ENCODE measurements around the gene WFDC12.
"Not testable (repeated sequence)": the region's sequence is repeated elsewhere in the genome, so short reads cannot be mapped to it uniquely, and the experiment has no call there.

The WFDC12 gene, protein sequence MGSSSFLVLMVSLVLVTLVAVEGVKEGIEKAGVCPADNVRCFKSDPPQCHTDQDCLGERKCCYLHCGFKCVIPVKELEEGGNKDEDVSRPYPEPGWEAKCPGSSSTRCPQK

DNA sequence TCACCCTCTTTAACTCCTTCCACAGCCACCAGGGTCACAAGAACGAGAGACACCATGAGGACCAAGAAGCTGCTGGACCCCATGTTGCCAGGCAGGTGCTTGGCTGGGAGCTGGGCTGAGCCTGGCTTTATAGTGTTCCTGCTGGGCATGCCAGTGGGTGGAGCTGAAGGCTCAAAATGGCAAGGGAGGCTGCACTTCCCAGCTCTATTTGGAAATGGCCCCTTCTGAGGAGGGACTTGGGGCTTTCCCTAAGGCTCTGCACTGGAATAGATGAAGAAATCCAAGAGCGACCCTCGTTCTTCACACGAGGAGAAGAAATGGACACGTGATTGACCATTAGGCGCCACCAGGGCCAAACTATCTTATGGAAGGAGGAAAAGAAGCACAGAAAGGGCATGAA, at the start of gene WFDC12:
WFDC12 (minus strand) TSS at position 101 of the 400 bp plus-strand sequence; CDS start at position 83, 18 bp downstream.
- DNase-seq: no peak

DNA sequence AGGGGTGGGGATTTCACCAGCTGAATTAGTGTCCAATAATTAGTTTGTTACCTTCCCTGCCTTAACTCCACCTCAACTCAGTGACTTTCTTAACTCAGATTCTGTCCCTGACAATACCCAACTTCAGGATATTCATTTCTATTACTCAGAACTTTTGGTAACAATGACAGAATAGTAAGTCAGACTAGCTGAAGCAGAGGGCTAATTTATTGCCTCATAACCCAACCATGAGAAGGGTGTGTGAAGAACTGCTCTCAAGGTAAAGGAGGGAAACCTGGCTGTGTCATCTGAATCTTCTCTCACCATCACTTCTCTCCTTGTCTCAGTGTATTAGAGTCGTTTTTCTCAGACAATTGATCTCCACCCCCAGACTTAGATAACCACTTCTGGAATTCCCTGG, 49.3 kb upstream of the WFDC12 start:
- DNase-seq: no peak

DNA sequence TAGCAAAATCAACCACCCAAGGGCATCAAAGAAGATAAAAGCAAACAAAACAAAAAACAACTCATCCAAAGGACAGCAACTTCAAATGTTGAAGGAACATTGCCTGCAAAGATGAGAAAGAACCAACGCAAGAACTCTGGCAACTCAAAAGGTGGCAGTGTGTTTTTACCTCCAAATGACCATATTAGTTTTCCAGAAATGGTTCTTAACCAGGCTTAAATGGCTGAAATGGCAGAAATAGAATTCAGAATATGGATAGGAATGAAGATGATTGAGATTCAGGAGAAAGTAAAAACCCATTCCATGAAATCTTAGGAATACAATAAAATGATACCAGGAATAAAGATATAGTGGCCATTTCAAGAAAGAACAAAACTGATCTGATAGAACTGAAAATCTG, 40.6 kb upstream of the WFDC12 start:
- no peak for DNase-seq

DNA sequence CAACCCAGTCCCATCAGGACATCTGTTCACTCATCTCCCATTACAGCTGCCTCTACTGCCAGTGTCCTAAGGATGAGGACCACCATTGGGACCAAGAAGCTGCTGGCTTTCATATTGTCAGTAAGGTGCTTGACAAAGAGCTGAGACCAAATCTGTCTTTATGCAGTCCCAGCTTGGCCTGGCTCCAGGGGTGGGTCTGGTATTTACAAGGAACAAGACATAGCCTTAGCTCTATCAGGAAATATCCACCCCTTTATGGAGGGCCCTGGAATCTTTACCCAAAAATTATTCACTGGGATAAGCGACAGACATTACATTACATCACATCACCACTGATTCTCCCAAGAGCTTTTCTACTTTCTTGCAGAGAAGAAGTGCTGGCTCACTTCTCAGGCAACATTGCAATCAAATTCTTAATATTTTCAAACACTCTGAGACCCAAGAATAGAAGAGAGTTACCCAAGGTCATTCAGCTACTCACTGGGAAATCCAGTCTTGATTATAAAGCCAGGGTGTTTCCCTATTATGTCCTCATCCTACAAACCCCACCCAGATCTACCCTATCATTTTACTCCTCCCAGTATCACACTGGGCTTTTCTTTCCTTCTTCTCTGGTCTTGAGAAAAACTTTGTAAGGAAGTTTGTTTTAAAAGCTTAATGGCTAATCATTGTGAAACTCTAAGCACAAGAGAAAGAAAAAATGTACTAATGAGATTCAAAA, 39.0 kb upstream of the WFDC12 start:
- no peak for DNase-seq

DNA sequence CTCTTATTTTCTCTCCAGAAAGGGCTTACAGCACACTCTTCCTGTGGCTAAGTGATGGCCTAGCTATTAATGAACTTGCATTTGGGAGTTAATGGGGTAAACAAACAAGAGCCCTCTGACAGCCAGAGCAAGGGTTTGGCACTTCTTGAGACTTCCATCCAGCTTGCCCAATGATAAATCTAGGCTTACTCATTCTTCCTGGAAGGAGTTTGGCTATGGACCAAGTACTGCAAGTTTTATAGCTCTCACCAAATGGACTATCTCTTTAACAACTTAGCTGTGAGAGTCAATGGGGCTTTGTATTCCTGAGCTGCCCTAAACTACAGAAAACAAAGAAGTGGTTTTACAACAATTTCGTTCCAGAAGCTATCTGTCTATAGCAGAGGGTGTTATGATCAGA, 33.7 kb upstream of the WFDC12 start:
- no peak for DNase-seq

DNA sequence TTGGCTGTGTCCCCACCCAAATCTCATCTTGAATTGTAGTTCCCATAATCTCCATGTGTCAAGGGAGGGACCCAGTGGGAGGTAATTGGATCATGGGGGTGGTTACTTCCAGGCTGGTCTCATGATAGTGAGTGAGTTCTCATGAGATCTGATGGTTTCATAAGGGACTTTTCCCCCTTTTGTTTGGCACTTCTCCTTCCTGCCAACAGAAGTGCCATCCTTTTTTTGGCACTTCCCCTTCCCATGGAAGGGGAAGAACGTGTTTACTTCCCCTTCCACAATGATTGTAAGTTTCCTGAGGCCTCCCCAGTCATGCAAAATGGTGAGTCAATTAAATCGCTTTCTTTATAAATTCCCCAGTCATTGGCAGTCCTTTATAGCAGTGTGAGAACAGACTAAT, 32.4 kb upstream of the WFDC12 start:
- no peak for DNase-seq

DNA sequence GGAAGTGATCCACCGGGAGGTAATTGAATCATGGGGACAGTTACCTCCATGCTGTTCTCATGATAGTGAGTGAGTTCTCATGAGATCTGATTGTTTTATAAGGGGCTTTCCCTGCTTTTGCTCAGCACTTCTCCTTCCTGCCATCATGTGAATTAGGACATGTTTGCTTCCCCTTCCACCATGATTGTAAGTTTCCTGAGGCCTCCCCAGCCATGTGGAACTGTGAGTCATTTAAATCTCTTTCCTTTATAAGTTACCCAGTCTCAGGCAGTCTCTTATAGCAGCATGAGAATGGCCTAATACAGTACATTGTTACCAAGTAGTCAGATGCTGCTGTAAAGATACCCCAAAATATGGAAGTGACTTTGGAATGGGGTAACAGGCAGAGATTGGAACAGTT, 30.5 kb upstream of the WFDC12 start:
- not testable (repeated sequence) for DNase-seq

DNA sequence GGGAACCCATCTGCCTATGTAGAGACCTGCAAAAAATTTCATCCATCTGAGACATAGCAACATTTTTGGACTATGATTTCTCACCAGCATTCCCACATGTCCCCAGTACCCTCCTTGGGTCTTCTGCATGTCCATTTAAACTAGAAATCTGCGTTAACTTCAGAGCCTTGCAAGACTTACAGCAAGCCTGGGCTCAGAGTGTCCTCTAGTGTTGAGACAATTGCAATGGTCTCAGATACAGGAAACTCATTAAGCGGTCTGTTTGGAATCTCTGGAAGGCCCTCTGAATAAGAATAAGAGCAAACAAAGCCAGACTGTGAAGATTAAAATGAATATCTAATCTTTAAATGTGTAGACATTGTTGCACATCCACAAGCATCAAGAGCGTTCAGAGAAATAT, 29.9 kb upstream of the WFDC12 start:
- DNase-seq: no peak

DNA sequence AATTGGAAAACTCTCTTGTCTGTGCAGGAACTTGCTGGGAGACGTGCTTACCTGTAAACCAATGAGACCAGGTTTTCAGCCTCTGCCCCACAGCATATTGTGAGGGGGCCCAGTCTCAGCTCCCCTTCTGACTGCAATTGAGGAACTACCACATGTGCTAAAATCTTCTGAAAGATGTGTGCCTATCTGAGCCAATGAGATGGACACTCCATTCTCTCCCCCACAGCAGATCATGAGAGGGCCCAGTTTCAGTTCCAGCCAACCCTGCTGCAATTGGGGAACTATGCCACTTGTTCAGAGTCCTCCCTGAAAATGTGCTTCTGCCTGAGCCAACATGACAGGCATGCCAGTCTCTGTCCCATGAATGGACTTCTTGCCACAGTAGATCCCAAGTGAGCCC, 29.5 kb upstream of the WFDC12 start:
- no peak for DNase-seq

DNA sequence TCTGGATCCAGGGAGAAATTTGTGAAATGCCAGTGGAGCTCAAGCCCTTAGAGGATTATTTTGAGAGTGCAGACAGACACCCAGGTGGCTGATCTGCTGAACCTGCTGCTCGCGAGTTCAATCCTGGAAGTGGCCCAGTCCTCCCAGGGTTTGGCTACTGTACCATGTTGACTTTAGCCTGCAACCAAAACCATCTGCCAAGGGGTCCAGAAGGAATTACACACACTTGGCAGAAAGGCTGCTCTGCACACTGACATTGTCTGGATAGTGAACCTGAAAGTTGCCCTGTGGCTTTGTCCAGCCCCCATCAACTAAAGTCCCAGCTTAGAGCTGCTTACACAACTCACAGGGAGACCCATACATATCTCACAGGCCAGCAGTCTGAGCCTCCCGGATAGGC, 28.9 kb upstream of the WFDC12 start:
- DNase-seq: no peak

DNA sequence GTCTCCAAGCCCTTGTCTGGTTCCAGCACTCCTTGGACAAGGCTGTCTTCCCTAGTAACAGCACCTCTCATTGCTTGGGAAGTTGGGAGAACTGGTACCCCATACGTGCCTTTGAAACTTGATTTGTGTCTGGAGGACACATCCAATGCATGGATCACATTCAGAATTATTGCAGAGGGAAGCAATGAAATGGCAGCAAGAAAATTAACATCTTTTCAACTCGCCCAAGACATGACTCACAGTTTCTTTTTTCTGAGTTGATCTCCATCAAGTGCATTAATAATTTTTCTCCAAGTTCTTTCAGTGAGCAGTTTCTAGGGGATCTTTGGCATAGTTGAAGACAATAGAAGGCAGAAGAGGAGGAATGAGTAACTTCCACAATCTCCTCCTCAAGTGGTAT, 28.1 kb upstream of the WFDC12 start:
- DNase-seq: no peak

DNA sequence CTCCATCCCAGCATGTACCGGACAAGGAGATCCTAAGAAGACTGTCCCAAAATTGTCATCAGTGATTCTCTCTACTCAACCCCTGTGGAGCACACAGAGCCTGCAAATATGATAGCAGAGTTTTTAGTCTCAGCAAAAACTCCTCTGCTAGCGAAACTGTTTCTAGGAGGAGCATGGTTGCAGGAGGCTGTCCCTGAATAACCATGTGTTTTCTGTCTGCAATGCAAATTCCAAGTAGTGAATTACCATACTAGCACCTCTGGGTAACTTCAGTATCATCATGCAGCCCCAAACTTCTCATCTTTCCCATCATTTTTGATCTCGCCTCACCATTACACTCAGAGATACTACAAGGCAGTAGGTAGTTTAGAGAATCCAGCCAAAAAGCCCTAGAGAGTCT, 24.8 kb upstream of the WFDC12 start:
- no peak for DNase-seq

DNA sequence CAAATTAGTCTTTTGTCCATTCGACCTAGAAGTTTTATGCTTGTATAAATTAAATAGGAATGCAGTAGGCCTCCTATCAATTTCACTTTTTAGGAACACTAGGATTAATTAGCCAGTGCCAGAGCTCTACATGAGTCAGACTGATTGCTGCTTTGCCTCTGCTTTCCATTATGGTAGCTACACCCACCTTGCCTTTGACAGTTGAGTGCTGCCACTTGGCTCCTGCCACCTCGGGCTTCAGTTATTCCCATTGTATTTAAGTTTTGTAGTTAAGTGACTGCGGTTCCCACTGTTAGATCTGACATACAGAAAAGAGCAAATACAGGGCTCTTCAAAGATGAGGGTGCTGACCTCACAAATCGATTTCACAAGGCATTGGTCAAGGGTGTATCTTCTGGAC, 16.6 kb upstream of the WFDC12 start:
- no peak for DNase-seq

DNA sequence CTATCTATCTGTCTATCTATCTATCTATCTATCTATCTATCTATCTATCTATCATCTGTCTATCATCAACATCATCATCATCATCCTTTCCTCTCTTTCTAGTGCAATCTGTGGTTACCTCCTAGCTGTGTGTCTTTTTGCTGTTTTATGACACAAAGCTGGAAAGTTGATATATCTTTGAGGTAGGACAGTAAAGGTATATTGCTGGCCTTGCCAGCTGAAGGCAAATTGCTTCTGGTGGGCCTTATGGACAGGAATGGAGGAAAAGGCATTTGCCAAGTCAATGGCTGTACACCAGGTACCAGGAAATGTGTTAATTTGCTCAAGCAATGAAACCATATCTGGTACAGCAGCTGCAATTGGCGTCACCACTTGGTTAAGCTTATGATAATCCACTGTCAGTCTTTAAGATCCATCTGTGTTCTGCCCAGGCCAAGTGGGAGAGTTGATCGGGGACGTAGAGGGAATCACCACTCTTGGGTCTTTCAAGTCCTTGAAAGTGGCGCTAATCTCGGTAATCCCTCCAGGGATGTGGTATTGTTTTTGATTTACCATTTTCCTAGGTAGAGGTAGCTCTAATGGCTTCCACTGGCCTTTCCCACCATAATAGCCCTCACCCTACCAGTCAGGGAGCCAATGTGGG, 15.6 kb upstream of the WFDC12 start:
- DNase-seq: not testable (repeated sequence)

DNA sequence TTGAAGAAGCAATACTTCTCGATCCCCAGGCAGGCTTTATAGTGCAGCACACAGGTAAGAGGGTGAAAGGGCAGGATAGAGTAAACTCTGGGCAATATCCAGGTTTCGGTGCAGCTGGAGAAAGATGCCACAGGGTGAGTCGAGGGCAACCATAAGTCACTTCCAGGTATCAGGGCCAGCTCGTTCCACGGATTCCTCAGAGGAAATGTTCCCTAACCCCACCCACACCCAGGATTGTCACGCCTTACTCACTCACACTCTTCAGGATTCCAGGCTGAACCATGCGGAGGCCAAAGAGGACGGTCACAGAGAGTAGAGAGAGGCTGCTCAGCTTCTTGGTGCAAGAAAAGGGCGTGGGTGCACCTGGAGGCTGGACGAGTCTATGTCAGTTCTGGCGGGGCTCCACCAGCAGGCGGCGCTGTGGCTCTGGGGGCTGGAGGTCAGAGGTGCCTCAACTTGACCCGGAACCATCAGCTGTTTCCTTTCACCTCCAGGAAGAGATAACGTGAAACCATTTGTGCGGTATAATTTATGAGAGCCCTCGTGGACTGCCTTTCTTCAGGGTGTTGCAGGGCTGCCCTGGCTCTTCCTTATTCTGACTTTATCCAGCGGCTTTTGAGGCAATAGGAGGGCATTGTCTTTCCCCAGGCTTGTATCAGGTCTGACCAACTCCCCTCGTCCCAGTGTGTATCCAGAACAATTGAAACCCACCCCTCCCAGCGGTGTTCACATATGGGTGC, 14.5 kb upstream of the WFDC12 start:
- DNase-seq: peak in 1 of 2 experiments; percentile 12

DNA sequence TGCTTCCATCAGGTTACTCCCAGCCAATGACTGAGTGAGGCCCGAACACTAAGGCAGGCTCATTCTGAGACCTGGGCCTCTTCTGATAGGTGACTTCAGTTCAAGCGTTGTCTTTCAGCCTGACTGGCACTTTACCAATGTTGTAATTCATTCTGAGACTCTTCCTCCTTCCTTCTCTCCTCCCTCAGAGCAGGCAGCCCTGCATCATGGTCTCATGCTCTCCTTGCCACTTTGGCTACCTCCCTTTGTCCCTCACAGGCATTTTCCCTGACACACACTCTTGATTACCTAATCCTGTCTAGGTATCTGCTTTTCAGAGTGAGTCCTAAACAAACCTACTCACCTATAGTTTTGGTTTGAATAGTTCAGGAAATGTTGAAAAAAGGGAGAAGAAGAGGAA, 12.6 kb upstream of the WFDC12 start:
- DNase-seq: no peak

DNA sequence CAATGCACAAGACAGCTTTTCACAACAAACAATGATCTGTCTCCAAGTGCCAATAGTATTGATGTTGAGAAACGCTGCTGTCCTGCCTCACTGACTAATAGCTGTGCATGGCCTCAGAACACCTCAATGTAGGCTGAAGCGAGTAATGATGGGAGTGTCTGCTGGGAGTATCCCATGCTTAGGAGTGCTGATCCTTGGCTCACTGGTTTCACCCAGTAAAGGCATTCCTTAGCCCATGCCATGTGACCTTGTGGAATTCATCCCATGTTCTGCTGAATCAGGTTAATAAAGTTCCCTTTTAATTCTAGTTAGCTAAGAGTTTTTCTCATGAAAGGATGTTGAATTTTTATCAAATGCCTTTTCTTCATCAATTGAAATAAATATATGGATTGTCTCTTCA, 3.8 kb upstream of the WFDC12 start:
- DNase-seq: no peak

DNA sequence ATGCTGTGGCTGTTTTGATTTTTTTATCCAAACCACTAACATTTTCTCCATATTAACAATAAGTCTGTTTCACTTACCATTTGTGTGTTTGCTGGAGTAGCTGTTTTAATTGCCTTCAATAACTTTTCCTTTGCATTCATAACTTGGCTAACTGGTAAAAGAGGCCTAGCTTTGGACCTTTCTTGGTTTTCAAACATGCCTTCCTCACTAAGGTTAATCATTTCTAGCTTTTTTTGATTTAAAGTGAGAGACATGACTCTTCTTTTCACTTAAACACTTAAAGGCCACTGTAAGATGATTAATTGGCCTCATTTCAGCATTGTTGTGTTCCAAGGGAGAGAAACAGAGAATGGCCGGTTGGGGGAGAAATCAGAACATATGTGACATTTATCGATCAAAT, 2.9 kb downstream of the WFDC12 start:
- DNase-seq: no peak

DNA sequence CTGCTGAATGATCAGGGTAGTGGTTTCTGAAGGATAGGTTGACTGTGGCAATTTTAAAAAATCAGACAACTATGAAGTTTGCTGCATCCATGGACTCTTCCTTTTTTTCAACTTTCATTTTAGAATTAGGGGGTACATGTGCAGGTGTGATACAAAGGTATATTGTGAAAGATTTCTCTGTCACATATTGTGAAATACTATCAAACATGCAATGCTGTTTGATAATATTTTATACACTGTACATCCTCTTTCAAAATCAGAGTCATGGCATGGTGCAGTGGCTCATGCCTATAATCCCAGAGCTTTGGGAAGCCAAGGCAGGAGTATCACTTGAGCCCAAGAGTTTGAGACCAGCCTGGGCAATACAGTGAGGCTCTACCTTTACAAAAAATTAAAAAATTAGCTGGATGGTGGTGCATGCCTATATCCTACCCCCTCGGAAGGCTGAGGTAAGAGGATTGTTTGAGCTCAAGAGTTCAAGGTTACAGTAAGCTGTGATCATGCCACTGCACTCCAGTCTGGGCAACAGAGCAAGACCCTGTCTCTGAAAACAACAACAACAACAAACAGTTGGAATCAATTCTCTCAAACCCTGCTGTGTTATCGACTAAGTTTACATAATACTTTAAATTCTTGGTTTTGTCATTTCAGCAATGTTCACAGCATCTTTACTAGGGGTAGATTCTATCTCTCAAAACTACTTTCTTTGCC, 4.6 kb downstream of the WFDC12 start:
- no peak for DNase-seq

DNA sequence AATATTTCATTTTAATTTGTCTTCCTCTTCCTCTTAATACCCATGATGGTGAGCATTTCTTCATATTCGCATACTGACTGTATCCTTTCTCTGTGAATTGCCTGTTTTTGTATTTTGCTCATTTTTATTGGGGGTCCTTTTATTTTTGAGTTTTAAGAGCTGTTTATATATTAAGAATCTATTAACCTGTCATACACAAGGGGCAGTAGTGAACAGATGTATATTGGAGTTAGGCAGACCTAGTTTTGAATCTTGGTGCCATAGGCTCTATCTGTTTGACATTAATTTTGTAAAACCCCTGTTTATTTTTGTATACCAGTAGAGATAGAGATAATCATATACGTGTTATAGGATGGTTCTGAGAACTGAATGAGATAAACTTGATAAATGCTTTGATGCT, 6.2 kb downstream of the WFDC12 start:
- DNase-seq: no peak

DNA sequence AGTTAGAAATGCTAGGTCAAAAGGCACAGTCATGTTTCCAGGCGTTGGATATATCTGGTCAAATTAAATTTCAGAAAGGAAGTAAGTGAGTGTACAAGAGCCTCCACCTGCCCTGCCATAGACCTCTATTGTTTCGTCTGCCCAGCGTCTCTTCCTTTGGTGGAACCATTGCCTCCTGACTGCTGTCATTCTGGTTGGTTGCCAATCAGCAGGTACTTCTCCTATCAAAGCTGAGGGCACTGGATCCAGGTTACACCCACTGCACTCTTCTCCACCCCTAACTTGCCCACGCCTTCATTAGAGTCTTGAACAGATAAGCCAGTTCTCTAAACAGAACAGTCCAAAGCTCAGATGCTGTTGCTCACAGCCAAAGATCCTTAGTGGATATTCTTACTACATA, 6.7 kb downstream of the WFDC12 start:
- peak in 1 of 2 experiments; percentile 4 for DNase-seq

DNA sequence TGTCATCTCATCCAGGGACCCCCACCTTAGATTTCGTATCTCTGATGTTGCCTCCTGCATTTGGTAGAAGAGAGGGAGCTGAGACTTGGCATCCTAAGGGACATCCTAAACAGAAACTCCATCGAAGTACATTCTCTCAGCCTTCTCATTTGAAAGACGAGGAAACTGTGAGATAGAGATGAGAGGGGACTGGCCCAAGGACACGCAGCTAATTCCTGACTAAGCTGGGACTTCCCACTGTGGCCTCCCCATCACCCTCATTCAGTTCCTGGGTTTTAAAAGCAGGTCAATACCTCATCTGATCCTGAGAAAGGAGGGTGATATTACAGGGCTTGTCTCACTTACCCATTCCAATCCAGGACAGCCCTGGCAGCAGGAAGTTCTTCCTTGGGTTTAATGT, 8.4 kb downstream of the WFDC12 start:
- DNase-seq: no peak

DNA sequence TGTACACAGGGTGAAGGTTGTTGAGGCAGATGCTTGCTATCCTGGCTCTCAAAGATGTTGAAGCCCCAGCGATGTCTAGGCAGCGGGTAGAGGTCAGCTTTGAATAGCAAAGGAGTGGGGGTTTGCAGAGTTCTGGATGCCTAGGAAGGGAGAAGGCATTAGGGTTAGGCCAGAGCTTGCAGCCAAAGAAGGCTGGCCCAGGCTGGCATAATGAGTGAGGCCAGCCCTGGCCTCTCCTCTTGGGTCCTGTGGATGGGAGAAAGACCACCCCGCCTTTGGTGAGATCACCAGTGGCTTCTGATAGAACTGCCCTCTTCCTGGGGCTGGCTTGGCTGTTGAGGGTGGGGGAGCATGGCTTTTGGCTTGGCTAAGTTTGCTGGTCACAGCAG, 8.9 kb downstream of the WFDC12 start:
- DNase-seq: no peak
